GM19452 (cell line): ENCODE data around the gene MRAP2.
"Not testable (repeated sequence)": the region's sequence is repeated elsewhere in the genome, so short reads cannot be mapped to it uniquely, and the experiment has no call there.

Experiments
- ATAC-seq: cut with Tn5 transposase; IDR thresholded peaks from one replicate; pipeline ENCODE4 v1.9.1; 2021; ENCODE audit not compliant: unreplicated experiment

Gene MRAP2

GRCh38 chr6:84074988-84075781 lies 41.6 kb downstream of the MRAP2 start:
- no peak for ATAC-seq

GRCh38 chr6:84077645-84078044 lies 44.1 kb downstream of the MRAP2 start:
- no peak for ATAC-seq

- ATAC-seq: no peak
Observed at GRCh38 chr6:84078335-84078734, 44.8 kb downstream of the MRAP2 start.

GRCh38 chr6:84081222-84081621 lies 47.6 kb downstream of the MRAP2 start:
- ATAC-seq: no peak

GRCh38 chr6:84082689-84083265 lies 49.2 kb downstream of the MRAP2 start:
- no peak for ATAC-seq

- ATAC-seq: not testable (repeated sequence)
Observed at GRCh38 chr6:84084705-84085104, 51.1 kb downstream of the MRAP2 start.

GRCh38 chr6:84086056-84086455 lies 52.5 kb downstream of the MRAP2 start:
- no peak for ATAC-seq

GRCh38 chr6:84086545-84087429 lies 53.2 kb downstream of the MRAP2 start:
- ATAC-seq: no peak

GRCh38 chr6:84089081-84089480 lies 55.5 kb downstream of the MRAP2 start:
- ATAC-seq: no peak

GRCh38 chr6:84089552-84089951 lies 56.0 kb downstream of the MRAP2 start:
- no peak for ATAC-seq

- ATAC-seq: peak; percentile 47
Observed at GRCh38 chr6:84093441-84094435, 60.2 kb downstream of the MRAP2 start.

- no peak for ATAC-seq
Observed at GRCh38 chr6:84095156-84095555, 61.6 kb downstream of the MRAP2 start.

- ATAC-seq: no peak
Observed at GRCh38 chr6:84103029-84103428, 69.5 kb downstream of the MRAP2 start.

- not testable (repeated sequence) for ATAC-seq
Observed at GRCh38 chr6:84105215-84105924, 71.8 kb downstream of the MRAP2 start.

GRCh38 chr6:84107495-84107894 lies 73.9 kb downstream of the MRAP2 start:
- ATAC-seq: no peak

GRCh38 chr6:84111351-84111750 lies 77.8 kb downstream of the MRAP2 start:
- ATAC-seq: not testable (repeated sequence)

GRCh38 chr6:84114933-84115594 lies 81.5 kb downstream of the MRAP2 start:
- ATAC-seq: not testable (repeated sequence)

GRCh38 chr6:84118191-84118590 lies 84.6 kb downstream of the MRAP2 start:
- ATAC-seq: no peak

- ATAC-seq: no peak
Observed at GRCh38 chr6:84119277-84119676, 85.7 kb downstream of the MRAP2 start.
